ENCODE results near the gene BCDIN3D. TPM values are rescaled to one million over a fixed set of nuclear protein-coding genes. Genes with fewer than 3 reads are reported as not detected.

BCDIN3D gene
- total RNA-seq, 1 donor from 2014 or later = 3.1 TPM

Other genes starting within 250 kb of the BCDIN3D start
- gene FAM186B, start 237.5 kb downstream of the BCDIN3D start, total RNA-seq = 0.57 and 0.60 TPM in 2 replicates
- 8.9 and 10.1 TPM in 2 replicates for gene PRPF40B, start 219.5 kb downstream of the BCDIN3D start, total RNA-seq
- 58.4 and 62.9 TPM in 2 replicates for gene FMNL3, start 135.7 kb downstream of the BCDIN3D start, total RNA-seq
- 434 and 452 TPM in 2 replicates for gene TMBIM6, start 101.5 kb downstream of the BCDIN3D start, total RNA-seq
- 59.5 and 60.4 TPM in 2 replicates for gene NCKAP5L, start 14.7 kb downstream of the BCDIN3D start, total RNA-seq
- 0.10 and 0.18 TPM in 2 replicates for gene FAIM2, start 60.8 kb upstream of the BCDIN3D start, total RNA-seq
- gene AQP2, start 107.6 kb upstream of the BCDIN3D start, total RNA-seq = not detected in 2 replicates
- gene AQP5, start 118.8 kb upstream of the BCDIN3D start, total RNA-seq = not detected in 2 replicates
- not detected in 2 replicates for gene AQP6, start 129.8 kb upstream of the BCDIN3D start, total RNA-seq
- gene RACGAP1, start 182.4 kb upstream of the BCDIN3D start, total RNA-seq = 15.9 and 18.8 TPM in 2 replicates
- gene ASIC1, start 214.5 kb upstream of the BCDIN3D start, total RNA-seq = 8.1 and 8.2 TPM in 2 replicates
- 59.9 and 64.4 TPM in 2 replicates for gene SMARCD1, start 242.2 kb upstream of the BCDIN3D start, total RNA-seq

Measured in astrocyte (in vitro differentiated cells and primary cell).